ENCODE data around the gene MRPL46. TPM values are rescaled to one million over a fixed set of nuclear protein-coding genes. Genes with fewer than 3 reads are reported as not detected.

Gene MRPL46
- total RNA-seq, 1 experiment from 2014 or later = 30.5 TPM

DNA sequence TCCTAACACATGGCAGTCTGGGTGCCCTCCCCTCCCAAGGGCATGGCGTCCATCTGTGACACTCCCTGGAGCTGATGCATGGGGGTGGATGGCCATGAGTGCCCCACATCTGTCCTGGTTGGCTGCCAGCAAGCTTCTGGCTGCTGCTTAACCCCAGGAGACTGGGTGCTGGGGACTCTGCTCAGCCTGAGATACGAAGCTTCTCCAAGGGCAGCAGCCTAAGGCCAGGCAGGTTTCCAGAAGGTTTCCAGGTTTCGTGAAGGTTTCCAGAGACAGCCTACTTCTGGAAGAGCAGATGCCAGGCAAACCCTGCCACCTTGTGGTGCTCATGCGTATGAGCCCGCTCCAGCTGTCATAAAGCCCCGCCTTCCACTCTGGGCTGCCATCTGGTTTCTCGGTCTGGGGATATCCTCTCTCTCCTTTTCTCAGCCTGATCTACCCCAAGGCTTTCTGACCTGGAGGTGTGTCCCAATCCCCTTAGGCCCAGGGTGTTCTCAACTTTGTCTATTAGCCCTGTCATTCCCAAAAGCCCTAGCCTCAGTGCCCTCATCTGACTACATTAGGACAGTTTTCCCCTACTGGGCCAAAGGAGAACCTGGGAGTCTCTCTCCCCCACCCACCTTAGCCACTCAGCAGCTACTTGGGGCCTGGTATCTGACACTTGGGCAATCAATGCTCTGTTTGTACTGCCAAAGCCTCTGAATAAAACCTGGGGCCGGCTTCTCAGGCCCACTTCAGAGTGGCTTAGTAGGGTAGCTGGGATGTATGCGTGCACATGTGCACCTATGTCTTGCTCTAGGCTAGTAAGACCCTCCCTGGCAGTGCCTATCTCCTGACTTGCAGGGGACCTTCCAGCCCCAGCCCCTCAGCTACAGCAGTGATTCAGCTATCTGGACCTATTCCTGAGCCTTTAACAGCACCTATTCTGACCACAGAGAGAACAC, 12.0 kb downstream of the MRPL46 start:
- H3K9me2 ChIP-seq (ENCODE audit: insufficient read depth) = no peaks in the 10 kb centered on the region
- no TSS peak for BruUV-seq (replicated peaks)
- no peak overlapping the region for H2AFZ ChIP-seq (ENCODE audit: low read depth, low read length, poor library complexity, severe bottlenecking)
- peak overlapping the region; percentile 16; the same call in 1 of the 2 replicates for H3K4me2 ChIP-seq (ENCODE audit: low read length)
- ATAC-seq (peak; percentile 90), DNase-seq (ENCODE audit: low read depth, low spot score) (peak; percentile 48)
- H3K4me3 ChIP-seq (replicated peaks in 1 of 2; ENCODE audit: low read depth in 1 of 2, low read length in 2 of 2) = no peak overlapping the region
- H3K4me1 ChIP-seq (ENCODE audit: control insufficient read depth in 1 of 2, insufficient read depth in 2 of 2, low read length in 2 of 2) = peaks cover 0 to 7% of the 10 kb centered on the region in 2 experiments; a peak in 2 of 4 replicates
- RAD21 ChIA-PET (ENCODE audit: low non-redundant PET in 1 of 2, low total read pairs in 2 of 2, uncharacterized antibody in 2 of 2, unreplicated experiment in 2 of 2) = no interaction called here
- no peak overlapping the region for H3K27ac ChIP-seq (ENCODE audit: low read depth, low read length)
- H3K36me3 ChIP-seq (ENCODE audit: control insufficient read depth in 1 of 2, insufficient read depth in 2 of 2, low read length in 2 of 2) = peaks cover 5 to 9% of the 10 kb centered on the region in 2 experiments; a peak in 2 of 4 replicates
- H3K9me3 ChIP-seq (ENCODE audit: control insufficient read depth in 1 of 2, insufficient read depth in 1 of 2, low read depth in 1 of 2, low read length in 2 of 2) = no peaks in the 10 kb centered on the region
- H3K79me2 ChIP-seq (ENCODE audit: insufficient read depth, low read length) = no peaks in the 10 kb centered on the region
- no peak overlapping the region for H3K9ac ChIP-seq (ENCODE audit: low read length)
- H4K20me1 ChIP-seq (ENCODE audit: insufficient read depth) = no peaks in the 10 kb centered on the region
- CTCF ChIA-PET = interaction anchor here (0.6 to 3.1 kb wide), 7 partner anchors 8 to 210 kb away, joined by 3 to 17 read pairs (median 4); partner anchors contain the start of genes MRPL46 and MRPS11
- intact Hi-C loops (cut with micrococcal nuclease) = loop anchor here (5.0 kb wide), 1 partner anchor 183 kb away; no protein-coding TSS in a partner anchor
- no peak for TF ChIP-seq EZH2 (IDR thresholded peaks at IDR 0.05)
- TF ChIP-seq EZH2phosphoT487 (IDR thresholded peaks at IDR 0.05; ENCODE audit: borderline replicate concordance) = no peak
- TF ChIP-seq POLR2A (IDR thresholded peaks at IDR 0.05; ENCODE audit: borderline replicate concordance, extremely low read depth, insufficient read depth, insufficient read length) = no peak
- no peak for TF ChIP-seq ELF1 (IDR thresholded peaks at IDR 0.05; ENCODE audit: borderline replicate concordance, low read depth)
- TF ChIP-seq, protein P1, sequence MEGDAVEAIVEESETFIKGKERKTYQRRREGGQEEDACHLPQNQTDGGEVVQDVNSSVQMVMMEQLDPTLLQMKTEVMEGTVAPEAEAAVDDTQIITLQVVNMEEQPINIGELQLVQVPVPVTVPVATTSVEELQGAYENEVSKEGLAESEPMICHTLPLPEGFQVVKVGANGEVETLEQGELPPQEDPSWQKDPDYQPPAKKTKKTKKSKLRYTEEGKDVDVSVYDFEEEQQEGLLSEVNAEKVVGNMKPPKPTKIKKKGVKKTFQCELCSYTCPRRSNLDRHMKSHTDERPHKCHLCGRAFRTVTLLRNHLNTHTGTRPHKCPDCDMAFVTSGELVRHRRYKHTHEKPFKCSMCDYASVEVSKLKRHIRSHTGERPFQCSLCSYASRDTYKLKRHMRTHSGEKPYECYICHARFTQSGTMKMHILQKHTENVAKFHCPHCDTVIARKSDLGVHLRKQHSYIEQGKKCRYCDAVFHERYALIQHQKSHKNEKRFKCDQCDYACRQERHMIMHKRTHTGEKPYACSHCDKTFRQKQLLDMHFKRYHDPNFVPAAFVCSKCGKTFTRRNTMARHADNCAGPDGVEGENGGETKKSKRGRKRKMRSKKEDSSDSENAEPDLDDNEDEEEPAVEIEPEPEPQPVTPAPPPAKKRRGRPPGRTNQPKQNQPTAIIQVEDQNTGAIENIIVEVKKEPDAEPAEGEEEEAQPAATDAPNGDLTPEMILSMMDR (IDR thresholded peaks at IDR 0.05 in 2 of 3, conservative IDR thresholded peaks at IDR 0.05 in 1 of 3; ENCODE audit: borderline replicate concordance in 1 of 3, insufficient read depth in 1 of 3, low read depth in 2 of 3, low read length in 2 of 3) = peak; percentile 48 to 90 (median 81); a peak in 5 of 6 replicates
- peak; percentile 64 for TF ChIP-seq RAD21 (IDR thresholded peaks at IDR 0.05; ENCODE audit: low read depth)
- TF ChIP-seq EGR1 (IDR thresholded peaks at IDR 0.05; ENCODE audit: low read depth) = no peak
- no peak for TF ChIP-seq YY1 (IDR thresholded peaks at IDR 0.05; ENCODE audit: extremely low read depth, insufficient replicate concordance, low read depth, low read length)
- no peak for TF ChIP-seq SIN3A (IDR thresholded peaks at IDR 0.05; ENCODE audit: low read depth)
- TF ChIP-seq JUND (IDR thresholded peaks at IDR 0.05) = no peak
- TF ChIP-seq ZNF274 (IDR thresholded peaks at IDR 0.05; ENCODE audit: low read depth, low read length) = no peak
- TF ChIP-seq, protein P2, sequence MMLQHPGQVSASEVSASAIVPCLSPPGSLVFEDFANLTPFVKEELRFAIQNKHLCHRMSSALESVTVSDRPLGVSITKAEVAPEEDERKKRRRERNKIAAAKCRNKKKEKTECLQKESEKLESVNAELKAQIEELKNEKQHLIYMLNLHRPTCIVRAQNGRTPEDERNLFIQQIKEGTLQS (IDR thresholded peaks at IDR 0.05) = no peak
- POLR2A ChIA-PET = interaction anchor here (0.8 kb wide), 1 partner anchor 12 kb away, joined by 3 read pairs; the partner anchor contains the start of genes MRPL46 and MRPS11
- no peaks in the 10 kb centered on the region for H3K27me3 ChIP-seq (ENCODE audit: insufficient read depth, low read length)

Data from HCT116 (cell line).